K562 (cell line): ENCODE measurements around the gene RTL10. TPM values are rescaled to one million over a fixed set of nuclear protein-coding genes. Genes with fewer than 3 reads are reported as not detected.
A peak's percentile ranks its signal among the peaks of the same experiment; 100 is the strongest.

Experiments used
- CTCF ChIP-seq, 3 experiments: IDR thresholded peaks in 2 of 3; conservative IDR thresholded peaks in 1 of 3; 2 replicates each; pipeline ENCODE4 v1.5.1; 2011 to 2012; ENCODE audit warnings: low read length in 3 of 3, mild to moderate bottlenecking in 3 of 3, control low read depth in 2 of 3, improper control_type of control experiment in 1 of 3, inconsistent platforms in 1 of 3, low read depth in 1 of 3, mixed read lengths in 1 of 3, moderate library complexity in 1 of 3; ENCODE audit not compliant: insufficient read depth in 2 of 3
- HLTF ChIP-seq: fragments of 450-650 bp; IDR thresholded peaks from 2 replicates; pipeline ENCODE4 v1.6.1; 2016
- MGA ChIP-seq: fragments of 450-650 bp; IDR thresholded peaks from 2 replicates; pipeline ENCODE4 v1.6.1; 2016; ENCODE audit warnings: mild to moderate bottlenecking, moderate library complexity
- NFXL1 ChIP-seq: fragments of 450-650 bp; formaldehyde crosslinking; IDR thresholded peaks from 2 replicates; pipeline ENCODE4 v1.4.0; 2021; ENCODE audit warnings: mild to moderate bottlenecking
- NFYB ChIP-seq: IDR thresholded peaks from 2 replicates; pipeline ENCODE4 v1.6.1; 2011; ENCODE audit warnings: mild to moderate bottlenecking, moderate library complexity; ENCODE audit not compliant: insufficient read length; ENCODE audit errors: extremely low read depth
- RB1 ChIP-seq: fragments of 450-650 bp; IDR thresholded peaks from 2 replicates; pipeline ENCODE4 v1.6.1; 2017; ENCODE audit warnings: low read depth, mild to moderate bottlenecking
- SMAD1 ChIP-seq: fragments of 150-350 bp; IDR thresholded peaks from 2 replicates; pipeline ENCODE4 v1.6.1; 2014; ENCODE audit warnings: low read length, low read depth; ENCODE audit not compliant: partially characterized antibody
- SRSF3 ChIP-seq: fragments of 200-400 bp; formaldehyde crosslinking; IDR thresholded peaks from 2 replicates; pipeline ENCODE4 v1.6.1; 2016; ENCODE audit warnings: mild to moderate bottlenecking, low read length, moderate library complexity; ENCODE audit not compliant: insufficient read depth
- SRSF9 ChIP-seq: fragments of 200-400 bp; formaldehyde crosslinking; IDR thresholded peaks from 2 replicates; pipeline ENCODE4 v1.6.1; 2017; ENCODE audit warnings: low read depth, low read length, borderline replicate concordance
- ZNF184 ChIP-seq: sonication (generic); formaldehyde crosslinking; IDR thresholded peaks from 2 replicates; pipeline ENCODE4 v1.5.0; 2020; ENCODE audit warnings: missing genetic modification reagents
- ZNF395 ChIP-seq: fragments of 200-800 bp; sonication (Bioruptor generic); IDR thresholded peaks from 2 replicates; pipeline ENCODE4 v1.6.1; 2017; ENCODE audit warnings: missing genetic modification characterization, missing compliant biosample characterization
- ZNF41 ChIP-seq: fragments of 250-450 bp; sonication (Bioruptor Pico); conservative IDR thresholded peaks from 2 replicates; pipeline ENCODE4 v1.4.0; 2020; ENCODE audit warnings: mild to moderate bottlenecking
- polyA plus RNA-seq, 8 experiments: library from polyadenylated mRNA; depleted of rRNA in 4 of 8; stranded (reverse) in 5 of 8; unstranded in 3 of 8; fragments of >200 nt; fragmentation: Nextera tagmentation in 2 of 8; fragmentation: Illumina TruSeq in 1 of 8; extraction: Ambion mirVana in 2 of 8; extraction: Trizol in 1 of 8; gene quantifications; 2 replicates each; pipeline versions ENCODE4 v1.2.1 to v1.2.3, GENCODE V29; 2011 to 2014; ENCODE audit warnings: inconsistent platforms in 1 of 8, missing spikeins in 1 of 8
- total RNA-seq, 7 experiments: library from RNA; depleted of rRNA in 6 of 7; stranded (reverse); fragments of >200 nt in 6 of 7; fragmentation: Illumina TruSeq in 2 of 7; extraction: Trizol in 2 of 7; gene quantifications; 2 replicates each; pipeline versions ENCODE4 v1.2.1 to v1.2.3, GENCODE V29; 2011 to 2021; ENCODE audit warnings: low replicate concordance in 1 of 7

Gene RTL10
- total and polyA plus RNA-seq, 9 of the 15 experiments (the other 6 are each of a cell fraction or from before 2014, with no cell fraction given): 19.8 to 75.5 (median 32.5) TPM

- TF ChIP-seq MGA: no peak
- TF ChIP-seq HLTF: no peak
- peak; percentile 22; the same call in 1 of the 2 replicates for TF ChIP-seq NFXL1 (CRISPR knock-in tag)
- no peak for TF ChIP-seq SRSF9
- TF ChIP-seq CTCF (IDR thresholded peaks at IDR 0.05 in 2 of 3, conservative IDR thresholded peaks at IDR 0.05 in 1 of 3; ENCODE audit: insufficient read depth in 2 of 3, low read depth in 1 of 3, low read length in 3 of 3): peak in 2 of 3 experiments; percentile 6 to 28; a peak in 1 of 6 replicates
- TF ChIP-seq ZNF184 (CRISPR knock-in tag): no peak
- TF ChIP-seq RB1: no peak
- no peak for TF ChIP-seq NFYB
- TF ChIP-seq SMAD1: no peak
- TF ChIP-seq ZNF395: no peak
- TF ChIP-seq ZNF41 (CRISPR knock-in tag): no peak; the same call in 1 of the 2 replicates
- TF ChIP-seq SRSF3: no peak
Observed at GRCh38 chr22:19855504-19856409, 1.1 kb upstream of the RTL10 start (continued).
